SU-DHL-6 (cell line): Measurements from ENCODE around the gene ARL8A.

ENCODE experiments used
- H2AFZ ChIP-seq: fragments of 200-600 bp; sonication (generic); 2 replicates; pipeline ENCODE4 v1.6.1; 2014; ENCODE audit warnings: low read depth, mild to moderate bottlenecking, moderate library complexity, mixed read lengths, antibody characterized with exemption, low read length; ENCODE audit not compliant: severe bottlenecking
- H3F3A ChIP-seq: fragments of 200-600 bp; shearing (Covaris generic); 2 replicates; pipeline ENCODE4 v1.6.0; 2016; ENCODE audit warnings: antibody characterized with exemption, mild to moderate bottlenecking; ENCODE audit not compliant: insufficient read depth
- H3K27ac ChIP-seq: fragments of 200-600 bp; sonication (generic); 2 replicates; pipeline ENCODE4 v1.5.1; 2016; ENCODE audit warnings: low read depth, mild to moderate bottlenecking, low read length, moderate library complexity, mixed read lengths
- H3K27me3 ChIP-seq: fragments of 200-600 bp; sonication (generic), shearing (Covaris generic); 2 replicates; pipeline ENCODE4 v1.6.0; 2014; ENCODE audit warnings: mild to moderate bottlenecking, low read length
- H3K36me3 ChIP-seq: fragments of 200-600 bp; sonication (generic); 2 replicates; pipeline ENCODE4 v1.6.1; 2014; ENCODE audit warnings: mild to moderate bottlenecking, low read length, mixed read lengths
- H3K4me2 ChIP-seq: fragments of 300-600, 200-600 bp; shearing (Covaris generic), sonication (generic); 2 replicates; pipeline ENCODE4 v1.6.0; 2014; ENCODE audit warnings: low read length, low read depth, mild to moderate bottlenecking; ENCODE audit not compliant: poor library complexity, severe bottlenecking
- H3K4me3 ChIP-seq: fragments of 200-600 bp; sonication (generic); 2 replicates; pipeline ENCODE4 v1.5.1; 2014; ENCODE audit warnings: antibody characterized with exemption, low read length, mild to moderate bottlenecking, mixed read lengths; ENCODE audit not compliant: insufficient read depth, poor library complexity, severe bottlenecking
- H3K79me2 ChIP-seq: fragments of 200-600 bp; sonication (generic); 2 replicates; pipeline ENCODE4 v1.6.1; 2014; ENCODE audit warnings: mild to moderate bottlenecking, low read length, moderate library complexity; ENCODE audit not compliant: insufficient read depth
- H3K9ac ChIP-seq: fragments of 200-600 bp; sonication (generic); 2 replicates; pipeline ENCODE4 v1.7.0; 2014; ENCODE audit warnings: mild to moderate bottlenecking, low read length
- H3K9me2 ChIP-seq: fragments of 200-600 bp; sonication (generic); replicated peaks from 2 replicates; pipeline ENCODE4 v1.6.1; 2014; ENCODE audit warnings: low read length; ENCODE audit not compliant: insufficient read depth
- H3K9me3 ChIP-seq: fragments of 200-600 bp; sonication (generic); 2 replicates; pipeline ENCODE4 v1.6.1; 2014; ENCODE audit warnings: low read length, mixed read lengths; ENCODE audit not compliant: insufficient read depth
- H4K20me1 ChIP-seq: fragments of 200-600 bp; sonication (generic); 2 replicates; pipeline ENCODE4 v1.6.1; 2014; ENCODE audit warnings: low read depth, mild to moderate bottlenecking, antibody characterized with exemption, low read length, moderate library complexity, mixed read lengths
- CTCF ChIP-seq: fragments of 200-600 bp; sonication (generic); IDR thresholded peaks from one replicate; pipeline ENCODE4 v1.5.1; 2017; ENCODE audit warnings: antibody characterized with exemption, mild to moderate bottlenecking, low read length, moderate library complexity; ENCODE audit not compliant: insufficient read depth, poor library complexity, severe bottlenecking
- EZH2phosphoT487 ChIP-seq: fragments of 200-600 bp; sonication (generic), shearing (Covaris generic); conservative IDR thresholded peaks from 2 replicates; pipeline ENCODE4 v1.6.1; 2018; ENCODE audit warnings: mild to moderate bottlenecking, antibody characterized with exemption, low read length, moderate library complexity, mixed read lengths

The ARL8A gene

DNA sequence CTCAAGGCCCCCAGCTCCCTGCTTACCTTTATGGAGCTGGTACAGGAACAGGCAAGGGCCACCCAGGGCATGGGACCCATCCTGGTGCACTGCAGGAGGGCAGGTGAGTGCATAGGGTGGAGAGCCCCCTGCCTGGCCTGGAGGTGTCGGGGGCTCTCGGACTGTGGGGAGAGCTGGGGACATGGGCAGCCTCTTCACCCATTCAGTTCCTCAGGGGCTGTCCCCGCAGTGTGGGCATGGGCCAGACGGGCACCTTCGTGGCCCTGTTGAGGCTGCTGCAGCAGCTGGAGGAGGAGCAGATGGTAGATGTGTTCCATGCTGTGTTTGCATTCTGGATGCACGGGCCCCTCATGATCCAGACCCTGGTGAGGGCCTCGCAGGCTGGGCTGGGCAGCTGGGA lies 41.8 kb upstream of the ARL8A start:
- no peak overlapping the region for H3K4me3 ChIP-seq
- TF ChIP-seq CTCF (no peak), EZH2phosphoT487 (no peak)
- no peaks in the 10 kb centered on the region for H4K20me1 ChIP-seq
- no peak overlapping the region for H3K27ac ChIP-seq
- no peaks in the 10 kb centered on the region for H3K36me3 ChIP-seq
- H3F3A ChIP-seq, result no peaks in the 10 kb centered on the region
- H3K9me2 ChIP-seq, result no peaks in the 10 kb centered on the region
- H3K9me3 ChIP-seq, result no peaks in the 10 kb centered on the region
- no peak overlapping the region for H3K9ac ChIP-seq
- no peaks in the 10 kb centered on the region for H3K27me3 ChIP-seq
- no peaks in the 10 kb centered on the region for H3K79me2 ChIP-seq
- no peak overlapping the region for H2AFZ ChIP-seq
- H3K4me2 ChIP-seq, result no peak overlapping the region

DNA sequence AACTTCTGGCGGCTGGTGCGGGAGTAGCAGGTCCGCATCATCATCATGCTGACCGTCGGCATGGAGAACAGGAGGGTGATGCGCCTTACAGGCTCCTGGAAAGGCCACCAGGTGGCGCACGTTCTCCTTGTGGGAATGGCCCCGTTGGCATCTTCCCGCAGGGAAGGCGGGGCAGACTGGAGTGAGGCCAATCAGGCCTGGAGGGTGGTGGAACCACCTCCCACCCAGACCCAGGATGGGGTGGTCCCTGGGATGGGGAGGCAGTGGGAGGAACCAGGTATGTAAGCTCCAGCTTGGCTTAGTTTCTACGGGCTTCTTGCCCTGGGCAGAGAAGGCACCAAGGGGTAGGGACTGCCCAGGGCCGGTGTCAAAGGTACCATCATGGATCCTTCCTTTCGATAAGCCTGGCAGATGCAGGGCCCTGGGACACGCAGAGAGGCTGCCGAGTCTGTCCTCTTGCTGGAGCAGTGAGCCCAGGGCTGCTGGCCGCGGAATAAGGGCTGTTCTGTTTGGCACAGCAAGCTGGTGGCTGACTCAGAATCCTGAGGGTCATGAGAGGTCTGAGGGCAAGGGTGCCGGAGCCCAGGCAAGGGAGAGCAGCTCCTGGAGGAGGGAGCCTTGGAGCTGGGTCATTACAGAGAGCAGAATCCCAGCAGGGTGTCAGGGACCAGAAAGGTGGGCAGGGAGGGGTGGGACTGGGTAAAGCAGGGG lies 40.4 kb upstream of the ARL8A start:
- no peak overlapping the region for H3K9ac ChIP-seq
- no peaks in the 10 kb centered on the region for H3K9me2 ChIP-seq
- no peak overlapping the region for H3K4me2 ChIP-seq
- H3K4me3 ChIP-seq, result no peak overlapping the region
- H2AFZ ChIP-seq, result no peak overlapping the region
- no peaks in the 10 kb centered on the region for H3K27me3 ChIP-seq
- H4K20me1 ChIP-seq, result no peaks in the 10 kb centered on the region
- H3K27ac ChIP-seq, result no peak overlapping the region
- H3K9me3 ChIP-seq, result no peaks in the 10 kb centered on the region
- H3K79me2 ChIP-seq, result no peaks in the 10 kb centered on the region
- no peaks in the 10 kb centered on the region for H3F3A ChIP-seq
- no peaks in the 10 kb centered on the region for H3K36me3 ChIP-seq
- TF ChIP-seq EZH2phosphoT487 (no peak), CTCF (peak; percentile 90)

GRCh38 chr1:202182040-202182877 lies 37.7 kb upstream of the ARL8A start:
- Histone ChIP-seq H3K9me2 (no peaks in the 10 kb centered on the region), H3K27ac (no peak overlapping the region), H3K36me3 (no peaks in the 10 kb centered on the region), H3K27me3 (no peaks in the 10 kb centered on the region), H3K79me2 (no peaks in the 10 kb centered on the region), H2AFZ (no peak overlapping the region), H3F3A (no peaks in the 10 kb centered on the region), H3K9ac (no peak overlapping the region), H3K4me2 (no peak overlapping the region), H3K9me3 (no peaks in the 10 kb centered on the region), H4K20me1 (no peaks in the 10 kb centered on the region), H3K4me3 (no peak overlapping the region)
- no peak for TF ChIP-seq EZH2phosphoT487
- TF ChIP-seq CTCF, result no peak
